ENCODE measurements around the gene PIGS.
"Not testable (repeated sequence)": the region's sequence is repeated elsewhere in the genome, so short reads cannot be mapped to it uniquely, and the experiment has no call there.

Gene PIGS

GRCh38 chr17:28578246-28579195, 7.2 kb upstream of the PIGS start:
- DNase-seq, result no peak

GRCh38 chr17:28577466-28577824, 6.1 kb upstream of the PIGS start:
- no peak for DNase-seq

GRCh38 chr17:28576758-28577465, 5.6 kb upstream of the PIGS start, which contains the start of gene ALDOC:
Gene ALDOC (minus strand): TSS chr17:28576895. CDS start chr17:28575532, 1,363 bp downstream.
- DNase-seq, result peak; percentile 98

- DNase-seq, result not testable (repeated sequence)
These were observed 4.7 kb upstream of the PIGS start for GRCh38 chr17:28576016-28576415.

- no peak for DNase-seq
These were observed 3.9 kb upstream of the PIGS start for GRCh38 chr17:28575126-28575795.

GRCh38 chr17:28574526-28574925, 3.2 kb upstream of the PIGS start:
- no peak for DNase-seq

GRCh38 chr17:28573966-28574480, 2.7 kb upstream of the PIGS start:
- no peak for DNase-seq

- no peak for DNase-seq
These were observed 2.2 kb upstream of the PIGS start for GRCh38 chr17:28573521-28573920.

GRCh38 chr17:28573040-28573380, 1.7 kb upstream of the PIGS start:
- DNase-seq, result no peak

GRCh38 chr17:28572259-28573039, 1.1 kb upstream of the PIGS start:
- DNase-seq, result no peak

GRCh38 chr17:28570716-28571360, 486 bp downstream of the PIGS start:
- peak; percentile 40 for DNase-seq

- no peak for DNase-seq
These were observed 1.9 kb downstream of the PIGS start for GRCh38 chr17:28569446-28569845.

- no peak for DNase-seq
These were observed 3.7 kb downstream of the PIGS start for GRCh38 chr17:28567604-28568003.

GRCh38 chr17:28563475-28563874, 7.8 kb downstream of the PIGS start:
- DNase-seq, result no peak

GRCh38 chr17:28555022-28555421, 16.3 kb downstream of the PIGS start:
- no peak for DNase-seq

GRCh38 chr17:28554565-28554964, 16.8 kb downstream of the PIGS start:
- no peak for DNase-seq

- no peak for DNase-seq
These were observed 18.3 kb downstream of the PIGS start for GRCh38 chr17:28553000-28553505.

- peak; percentile 83 for DNase-seq
These were observed 18.9 kb downstream of the PIGS start, which contains the start of gene UNC119 for GRCh38 chr17:28552176-28552999. Gene UNC119 (minus strand): TSS chr17:28552624. CDS start chr17:28552557, 67 bp downstream.

- peak; percentile 37 for DNase-seq
These were observed 19.7 kb downstream of the PIGS start for GRCh38 chr17:28551421-28552175.

GRCh38 chr17:28550858-28551257, 20.5 kb downstream of the PIGS start:
- DNase-seq, result no peak
